OCI-LY3 (cell line): Measurements from ENCODE around the gene MGARP.
"Not testable (repeated sequence)": the region's sequence is repeated elsewhere in the genome, so short reads cannot be mapped to it uniquely, and the experiment has no call there.

Source experiments
- H2AFZ ChIP-seq: fragments of 200-600, 300-600 bp; shearing (Covaris generic); 2 replicates; pipeline ENCODE4 v1.6.0; 2014; ENCODE audit warnings: antibody characterized with exemption, low read depth, low read length
- H3K27ac ChIP-seq: fragments of 200-600, 300-600 bp; sonication (generic); 2 replicates; pipeline ENCODE4 v1.5.1; 2014; ENCODE audit warnings: mild to moderate bottlenecking, low read length, moderate library complexity, mixed read lengths
- H3K27me3 ChIP-seq: fragments of 200-600, 300-600 bp; sonication (generic); 2 replicates; pipeline ENCODE4 v1.6.1; 2014; ENCODE audit warnings: low read depth, low read length, mixed read lengths
- H3K36me3 ChIP-seq: fragments of 200-600, 300-600 bp; sonication (generic); replicated peaks from 2 replicates; pipeline ENCODE3; 2014; ENCODE audit warnings: low read depth, low read length, mixed read lengths
- H3K4me1 ChIP-seq: fragments of 300-600, 200-600 bp; sonication (generic); 2 replicates; pipeline ENCODE4 v1.6.1; 2014; ENCODE audit warnings: low read length, mixed read lengths
- H3K4me2 ChIP-seq: fragments of 200-600, 300-600 bp; sonication (generic); 2 replicates; pipeline ENCODE4 v1.6.1; 2014; ENCODE audit warnings: low read length, mixed read lengths
- H3K4me3 ChIP-seq: fragments of 300-600, 200-600 bp; sonication (generic); 2 replicates; pipeline ENCODE4 v1.5.1; 2014; ENCODE audit warnings: antibody characterized with exemption, mild to moderate bottlenecking, low read length, moderate library complexity
- H3K79me2 ChIP-seq: fragments of 300-600, 200-600 bp; shearing (Covaris generic); 2 replicates; pipeline ENCODE4 v1.6.1; 2014; ENCODE audit warnings: mild to moderate bottlenecking, low read length, mixed read lengths
- H3K9ac ChIP-seq: fragments of 300-600, 200-600 bp; shearing (Covaris generic); 2 replicates; pipeline ENCODE4 v1.6.0; 2014; ENCODE audit warnings: mild to moderate bottlenecking, low read length, moderate library complexity
- H3K9me3 ChIP-seq: fragments of 200-600, 300-600 bp; shearing (Covaris generic); 2 replicates; pipeline ENCODE4 v1.6.1; 2014; ENCODE audit warnings: low read length, mixed read lengths; ENCODE audit not compliant: insufficient read depth
- H4K20me1 ChIP-seq: fragments of 200-600, 300-600 bp; sonication (generic); 2 replicates; pipeline ENCODE4 v1.6.1; 2016; ENCODE audit warnings: low read length, mixed read lengths; ENCODE audit not compliant: insufficient read depth
- CTCF ChIP-seq: fragments of 200-600, 300-600 bp; sonication (generic); IDR thresholded peaks from 2 replicates; pipeline ENCODE4 v1.5.1; 2014; ENCODE audit warnings: antibody characterized with exemption, low read length, low read depth
- EZH2phosphoT487 ChIP-seq: fragments of 200-600 bp; shearing (Covaris generic); IDR thresholded peaks from 2 replicates; pipeline ENCODE4 v1.6.1; 2018; ENCODE audit warnings: antibody characterized with exemption, mixed run types, low read depth

MGARP gene

GRCh38 chr4:139279760-139280620 is at the start of gene MGARP:
TSS of gene MGARP (minus strand) at chr4:139280225. CDS start at chr4:139280158, 67 bp downstream.
- Histone ChIP-seq H2AFZ (0 out of 2 replicates have a peak within 1 kb of the TSS, but pooled peaks have one; percentile 12), H3K4me1 (peaks cover 6% of the 10 kb centered on the region; the same call in 1 of the 2 replicates), H3K27ac (no peak within 1 kb of the TSS), H3K36me3 (peaks cover 4% of the 10 kb centered on the region), H3K4me3 (peak within 1 kb of the TSS; percentile 70), H3K9me3 (peaks cover 7% of the 10 kb centered on the region), H3K27me3 (peaks cover 29% of the 10 kb centered on the region), H3K4me2 (peak within 1 kb of the TSS; percentile 60), H3K79me2 (no peaks in the 10 kb centered on the region), H3K9ac (0 out of 2 replicates have a peak within 1 kb of the TSS, but pooled peaks have one; percentile 3), H4K20me1 (no peaks in the 10 kb centered on the region)
- no peak for TF ChIP-seq CTCF

- Histone ChIP-seq H3K36me3 (peaks cover 26% of the 10 kb centered on the region), H3K4me3 (no peak overlapping the region), H4K20me1 (peaks cover 49% of the 10 kb centered on the region), H3K4me2 (no peak overlapping the region), H3K9me3 (no peaks in the 10 kb centered on the region), H3K79me2 (peaks cover 100% of the 10 kb centered on the region), H3K4me1 (peaks cover 18% of the 10 kb centered on the region), H2AFZ (no peak overlapping the region), H3K27ac (no peak overlapping the region), H3K27me3 (no peaks in the 10 kb centered on the region), H3K9ac (no peak overlapping the region)
- TF ChIP-seq CTCF (no peak), EZH2phosphoT487 (no peak)
Observed at GRCh38 chr4:139329665-139330200, 49.7 kb upstream of the MGARP start.

GRCh38 chr4:139324620-139325019 is 44.6 kb upstream of the MGARP start:
- peaks cover 65% of the 10 kb centered on the region for H4K20me1 ChIP-seq
- no peaks in the 10 kb centered on the region for H3K27me3 ChIP-seq
- H3K4me1 ChIP-seq: peaks cover 10% of the 10 kb centered on the region
- H3K36me3 ChIP-seq: peaks cover 18% of the 10 kb centered on the region
- H3K4me2 ChIP-seq: no peak overlapping the region
- no peaks in the 10 kb centered on the region for H3K9me3 ChIP-seq
- peaks cover 100% of the 10 kb centered on the region for H3K79me2 ChIP-seq
- no peak overlapping the region for H2AFZ ChIP-seq
- TF ChIP-seq CTCF (no peak), EZH2phosphoT487 (no peak)
- no peak overlapping the region for H3K27ac ChIP-seq
- no peak overlapping the region for H3K4me3 ChIP-seq
- H3K9ac ChIP-seq: no peak overlapping the region

GRCh38 chr4:139322541-139322940 is 42.5 kb upstream of the MGARP start:
- H3K4me3 ChIP-seq, H3K27ac ChIP-seq, H3K4me2 ChIP-seq, H3K9me3 ChIP-seq, H2AFZ ChIP-seq, H3K4me1 ChIP-seq, H3K27me3 ChIP-seq, H3K9ac ChIP-seq: not testable (repeated sequence)
- Histone ChIP-seq H3K36me3 (peaks cover 20% of the 10 kb centered on the region), H3K79me2 (peaks cover 100% of the 10 kb centered on the region), H4K20me1 (peaks cover 79% of the 10 kb centered on the region)

- H2AFZ ChIP-seq, H3K27ac ChIP-seq, H3K9ac ChIP-seq, H3K4me3 ChIP-seq, H3K9me3 ChIP-seq, H3K27me3 ChIP-seq, H3K4me1 ChIP-seq, H3K4me2 ChIP-seq: not testable (repeated sequence)
- peaks cover 21% of the 10 kb centered on the region for H3K36me3 ChIP-seq
- H3K79me2 ChIP-seq: peaks cover 100% of the 10 kb centered on the region
- peaks cover 82% of the 10 kb centered on the region for H4K20me1 ChIP-seq
Observed at GRCh38 chr4:139322070-139322469, 42.0 kb upstream of the MGARP start.
